HG03469 (cell line): Measurements from ENCODE around the gene PPCS.
A peak's percentile ranks its signal among the peaks of the same experiment; 100 is the strongest.
"Not testable (repeated sequence)": the region's sequence is repeated elsewhere in the genome, so short reads cannot be mapped to it uniquely, and the experiment has no call there.

Experiments used
- ATAC-seq: cut with Tn5 transposase; IDR thresholded peaks from one replicate; pipeline ENCODE4 v1.9.1; 2021; ENCODE audit warnings: mild to moderate bottlenecking, moderate library complexity, moderate number of reproducible peaks; ENCODE audit not compliant: unreplicated experiment

Gene PPCS

GRCh38 chr1:42450061-42450460 is 6.3 kb upstream of the PPCS start:
- no peak for ATAC-seq

GRCh38 chr1:42453386-42453785 is 3.0 kb upstream of the PPCS start:
- no peak for ATAC-seq

DNA sequence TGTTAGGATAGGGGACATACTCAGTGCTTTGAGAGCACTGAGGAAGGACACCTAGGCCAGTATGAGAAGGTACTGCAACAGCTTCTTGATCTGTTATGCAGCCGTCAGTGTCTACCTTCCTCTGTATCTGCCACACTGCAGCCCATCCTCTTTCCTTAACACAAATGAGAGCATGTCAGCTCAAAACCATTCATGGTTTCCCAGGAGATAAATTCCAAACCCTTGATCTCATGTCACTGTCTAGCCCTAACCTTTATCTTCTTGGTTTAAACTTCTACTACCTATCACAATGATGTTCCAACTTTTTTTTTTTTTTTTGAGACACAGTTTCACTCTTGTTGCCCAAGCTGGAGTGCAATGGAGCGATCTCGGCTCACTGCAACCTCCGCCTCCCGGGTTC is 1.9 kb upstream of the PPCS start:
- no peak for ATAC-seq

DNA sequence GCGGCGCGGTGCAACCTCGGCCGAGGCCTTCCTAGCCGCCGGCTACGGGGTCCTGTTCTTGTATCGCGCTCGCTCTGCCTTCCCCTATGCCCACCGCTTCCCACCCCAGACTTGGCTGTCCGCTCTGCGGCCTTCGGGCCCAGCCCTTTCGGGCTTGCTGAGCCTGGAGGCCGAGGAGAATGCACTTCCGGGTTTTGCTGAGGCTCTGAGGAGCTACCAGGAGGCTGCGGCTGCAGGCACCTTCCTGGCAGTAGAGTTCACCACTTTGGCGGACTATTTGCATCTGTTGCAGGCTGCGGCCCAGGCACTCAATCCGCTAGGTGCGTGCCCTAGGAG is 379 bp downstream of the PPCS start:
- ATAC-seq: peak; percentile 27

DNA sequence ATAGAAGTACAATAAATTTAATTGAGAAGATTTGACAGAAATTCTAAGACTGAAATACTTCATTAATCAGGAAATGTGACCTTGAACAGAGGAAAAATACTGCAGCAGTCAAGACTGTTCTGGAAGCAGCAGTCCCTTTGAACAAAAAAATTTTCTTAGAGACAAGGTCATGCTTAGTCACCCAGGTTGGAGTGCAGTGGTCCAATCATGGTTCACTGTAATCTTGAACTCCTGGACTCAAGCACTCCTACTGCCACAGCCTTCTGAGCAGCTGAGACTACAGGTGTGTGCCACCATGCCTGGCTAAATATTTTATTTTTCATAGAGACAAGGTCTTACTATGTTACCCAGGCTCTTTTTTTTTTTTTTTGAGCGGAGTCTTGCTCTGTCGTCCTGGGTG is 4.9 kb downstream of the PPCS start:
- ATAC-seq: no peak

DNA sequence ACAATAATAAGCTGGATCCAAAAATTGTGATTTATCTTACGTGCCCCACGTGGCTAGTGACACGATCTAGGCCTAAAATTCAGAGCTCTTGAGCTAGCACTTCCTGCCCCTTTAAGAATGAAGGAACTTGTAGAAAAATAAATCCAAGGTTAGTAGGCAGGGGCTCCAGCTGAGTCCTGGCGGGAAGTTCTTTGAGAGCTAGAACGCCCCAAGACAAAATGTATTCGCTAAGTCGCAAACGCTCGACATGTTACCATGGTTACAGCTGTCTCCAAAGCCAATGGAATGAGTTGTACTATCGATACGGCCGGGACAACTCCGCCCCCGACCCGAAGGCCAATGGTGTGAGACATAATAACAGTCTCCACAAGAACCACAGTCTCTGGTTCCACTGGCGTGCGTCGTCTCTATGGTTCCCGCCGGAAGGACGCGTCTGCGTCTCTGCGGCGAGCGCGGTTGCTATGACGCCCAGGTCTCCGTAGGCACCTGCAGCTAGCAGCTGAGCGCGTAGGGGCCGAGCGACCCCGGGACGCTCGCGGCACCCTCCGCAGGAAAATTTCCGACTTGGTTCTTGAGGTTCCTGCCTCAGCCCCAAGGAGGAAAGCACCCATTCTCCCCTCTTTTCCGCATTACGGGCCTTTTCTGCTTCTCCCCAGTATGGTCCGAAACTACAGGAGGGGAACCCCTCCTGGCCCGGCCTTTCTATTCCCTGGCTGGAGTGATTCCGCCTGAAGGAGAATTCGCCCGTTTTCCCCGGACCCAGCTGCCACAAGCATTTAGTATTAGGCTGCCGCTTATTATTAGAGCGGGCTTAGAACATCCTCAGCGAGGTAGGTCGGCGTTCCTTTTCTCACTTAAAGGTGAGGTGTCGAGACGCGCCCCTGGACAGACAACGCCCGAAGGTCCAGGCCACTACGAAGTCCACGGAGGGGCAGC is 6.8 kb downstream of the PPCS start, which contains the start of gene CCDC30:
TSS of gene CCDC30 (plus strand) at position 459 of the 936 bp plus-strand sequence. CDS start 17,266 bp downstream, outside the sequence.
- ATAC-seq: peak; percentile 93

DNA sequence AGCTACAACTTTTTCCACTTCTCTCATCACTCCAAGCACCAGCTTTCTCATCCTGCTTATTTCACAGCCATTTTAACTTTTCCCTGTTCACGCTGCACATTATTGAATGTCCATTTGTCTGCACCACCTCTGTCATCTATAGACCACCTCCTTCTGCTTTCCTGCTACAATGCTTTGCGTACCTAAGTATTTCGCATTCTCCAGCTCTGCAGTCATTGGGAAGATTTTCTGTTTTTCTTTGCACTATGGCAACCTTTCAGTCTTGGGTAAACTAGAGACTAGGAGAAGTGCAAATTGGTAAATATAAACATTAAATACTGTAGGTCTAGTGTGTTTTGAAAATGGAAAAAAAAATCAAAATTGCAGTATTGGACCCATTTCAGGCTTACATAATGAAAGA is 7.6 kb downstream of the PPCS start:
- no peak for ATAC-seq

DNA sequence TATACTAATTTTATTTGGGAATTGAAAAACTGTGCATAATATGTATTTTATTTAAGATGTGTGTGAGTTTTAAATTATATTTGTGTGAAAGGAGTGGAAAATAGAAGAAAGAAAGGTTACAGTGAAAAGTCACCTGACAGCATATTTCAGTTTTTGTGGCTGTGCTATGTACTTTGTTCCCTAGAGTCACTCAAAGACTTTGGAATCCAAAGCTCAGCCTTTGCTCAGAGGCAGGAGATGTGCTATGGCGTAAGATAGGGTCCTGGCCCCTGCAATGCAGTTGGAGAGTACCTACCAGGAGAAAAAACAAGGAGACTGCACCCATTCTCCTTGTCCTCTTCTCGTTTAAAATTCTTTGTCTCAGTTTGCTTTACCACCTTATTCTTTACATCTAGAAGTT is 9.7 kb downstream of the PPCS start:
- ATAC-seq: no peak

- ATAC-seq: no peak
Measured at GRCh38 chr1:42469727-42470126, 13.4 kb downstream of the PPCS start.

- no peak for ATAC-seq
Measured at GRCh38 chr1:42476605-42477004, 20.3 kb downstream of the PPCS start.

DNA sequence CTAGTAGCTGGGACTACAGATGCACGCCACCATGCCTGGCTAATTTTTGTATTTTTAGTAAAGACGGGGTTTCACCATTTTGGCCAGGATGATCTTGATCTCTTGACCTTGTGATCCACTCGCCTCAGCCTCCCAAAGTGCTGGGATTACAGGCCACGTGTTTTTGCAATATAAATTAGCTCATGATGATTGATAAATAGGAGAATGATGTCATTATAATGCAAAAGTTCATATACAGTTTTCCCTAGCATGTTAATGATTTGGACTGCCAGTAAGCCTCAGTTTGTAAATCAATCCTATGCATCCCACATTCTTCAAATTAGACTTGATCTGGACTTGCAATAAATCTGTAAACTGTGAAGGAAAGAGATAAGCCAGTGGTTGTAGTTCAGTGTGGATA is 21.0 kb downstream of the PPCS start:
- ATAC-seq: not testable (repeated sequence)

- ATAC-seq: no peak
Measured at GRCh38 chr1:42477775-42478174, 21.4 kb downstream of the PPCS start.

DNA sequence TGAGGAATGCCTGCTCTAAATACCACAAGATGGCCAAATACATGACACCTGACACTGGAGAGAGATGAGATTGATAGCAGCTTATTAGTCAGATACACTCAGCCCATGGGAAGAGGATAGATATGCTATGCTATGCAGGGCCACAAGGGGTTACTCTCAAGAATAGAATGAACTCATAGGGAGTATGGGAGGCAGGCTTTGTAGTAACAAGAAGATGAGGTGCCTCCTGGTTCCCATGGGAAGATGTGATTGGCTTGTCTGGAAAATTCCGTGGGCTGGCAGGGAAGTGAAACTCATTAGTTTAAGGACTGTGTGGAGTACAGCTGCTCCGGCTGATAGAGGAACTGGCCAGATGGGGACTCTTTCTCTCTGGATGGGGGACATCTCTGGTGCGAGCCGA is 23.3 kb downstream of the PPCS start:
- no peak for ATAC-seq

- no peak for ATAC-seq
Measured at GRCh38 chr1:42480921-42481320, 24.6 kb downstream of the PPCS start.

DNA sequence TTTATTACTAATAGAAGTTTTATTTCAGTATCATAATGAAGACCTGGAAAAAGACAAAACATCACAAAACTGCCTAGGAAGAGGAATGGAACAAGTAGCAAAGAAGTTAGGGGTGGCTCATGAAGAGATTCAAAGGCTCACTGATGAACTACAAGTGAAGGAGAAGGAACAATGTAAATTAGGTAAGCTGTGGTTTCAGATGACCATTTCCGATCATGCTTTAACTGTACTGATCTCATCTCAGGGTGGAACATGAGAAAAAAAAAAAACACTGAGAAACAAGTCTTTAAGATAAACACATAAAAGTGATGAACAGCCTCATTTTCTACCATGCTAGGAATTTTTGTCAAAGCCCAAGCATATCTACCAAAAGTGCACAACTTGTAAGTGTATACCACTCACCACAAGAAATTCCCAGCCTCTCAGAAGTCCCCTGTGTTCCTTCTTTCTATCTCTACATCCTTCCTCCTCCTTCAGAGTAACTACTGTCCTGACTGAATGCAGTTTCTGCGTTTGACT is 26.4 kb downstream of the PPCS start:
- no peak for ATAC-seq

- no peak for ATAC-seq
Measured at GRCh38 chr1:42484382-42484781, 28.0 kb downstream of the PPCS start.

GRCh38 chr1:42490237-42490636 is 33.9 kb downstream of the PPCS start:
- ATAC-seq: no peak

DNA sequence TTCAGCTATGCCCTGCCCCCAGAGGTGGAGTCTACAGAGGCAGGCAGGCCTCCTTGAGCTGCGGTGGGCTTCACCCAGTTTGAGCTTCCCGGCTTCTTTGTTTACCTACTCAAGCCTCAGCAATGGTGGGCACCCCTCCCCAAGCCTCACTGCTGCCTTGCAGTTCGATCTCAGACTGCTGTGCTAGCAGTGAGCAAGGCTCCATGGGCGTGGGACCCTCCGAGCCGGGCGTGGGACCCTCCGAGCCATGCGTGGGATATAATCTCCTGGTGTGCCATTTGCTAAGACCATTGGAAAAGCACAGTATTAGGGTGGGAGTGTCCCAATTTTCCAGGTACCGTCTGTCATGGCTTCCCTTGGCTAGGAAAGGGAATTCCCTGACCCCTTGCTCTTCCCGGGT is 45.7 kb downstream of the PPCS start:
- not testable (repeated sequence) for ATAC-seq

- no peak for ATAC-seq
Measured at GRCh38 chr1:42504535-42505128, 48.3 kb downstream of the PPCS start.

- no peak for ATAC-seq
Measured at GRCh38 chr1:42506576-42506975, 50.2 kb downstream of the PPCS start.
